ENCODE results near the gene SVBP.

Gene SVBP

GRCh38 chr1:42759114-42759513, 58.1 kb downstream of the SVBP start:
- no peak for FAIRE-seq

GRCh38 chr1:42758641-42759040, 58.6 kb downstream of the SVBP start:
- FAIRE-seq = no peak

GRCh38 chr1:42757892-42758275, 59.3 kb downstream of the SVBP start:
- FAIRE-seq = no peak

All from endometrium (tissue), 2 donors.